SJSA1 (cell line): ENCODE measurements around the gene ENTHD1. TPM values are rescaled to one million over a fixed set of nuclear protein-coding genes. Genes with fewer than 3 reads are reported as not detected.

Experiments used
- DNase-seq, 2 experiments: peaks; one replicate each; pipeline ENCODE4 v3.0.0-alpha.2; 2015 to 2020; ENCODE audit warnings: low spot score in 2 of 2, low read depth in 1 of 2
- H3K27ac ChIP-seq: fragments of 250-450 bp; sonication (Bioruptor Pico); 2 replicates; pipeline ENCODE4 v1.5.1; 2020; ENCODE audit warnings: mild to moderate bottlenecking, moderate library complexity
- H3K27me3 ChIP-seq: fragments of 250-450 bp; sonication (Bioruptor Pico); replicated peaks from 2 replicates; pipeline ENCODE4 v1.5.1; 2020; ENCODE audit warnings: mild to moderate bottlenecking, moderate library complexity
- H3K36me3 ChIP-seq: fragments of 250-450 bp; sonication (Bioruptor Pico); 2 replicates; pipeline ENCODE4 v1.5.1; 2020; ENCODE audit warnings: mild to moderate bottlenecking
- H3K4me1 ChIP-seq: fragments of 250-450 bp; sonication (Bioruptor Pico); replicated peaks from 2 replicates; pipeline ENCODE4 v1.6.1; 2021; ENCODE audit warnings: mild to moderate bottlenecking
- H3K4me3 ChIP-seq: fragments of 250-450 bp; sonication (Bioruptor Pico); 2 replicates; pipeline ENCODE4 v1.5.1; 2020; ENCODE audit warnings: mild to moderate bottlenecking
- H3K9me3 ChIP-seq: fragments of 250-450 bp; sonication (Bioruptor Pico); replicated peaks from 2 replicates; pipeline ENCODE4 v1.5.1; 2020; ENCODE audit warnings: mild to moderate bottlenecking
- total RNA-seq: library from RNA; depleted of rRNA; stranded (reverse); fragments of >200 nt; shearing (Covaris generic); gene quantifications from 2 replicates; pipeline ENCODE4 v1.2.3, GENCODE V29; 2014

The ENTHD1 gene
- total RNA-seq, 1 experiment from 2014 or later, result not detected

DNA sequence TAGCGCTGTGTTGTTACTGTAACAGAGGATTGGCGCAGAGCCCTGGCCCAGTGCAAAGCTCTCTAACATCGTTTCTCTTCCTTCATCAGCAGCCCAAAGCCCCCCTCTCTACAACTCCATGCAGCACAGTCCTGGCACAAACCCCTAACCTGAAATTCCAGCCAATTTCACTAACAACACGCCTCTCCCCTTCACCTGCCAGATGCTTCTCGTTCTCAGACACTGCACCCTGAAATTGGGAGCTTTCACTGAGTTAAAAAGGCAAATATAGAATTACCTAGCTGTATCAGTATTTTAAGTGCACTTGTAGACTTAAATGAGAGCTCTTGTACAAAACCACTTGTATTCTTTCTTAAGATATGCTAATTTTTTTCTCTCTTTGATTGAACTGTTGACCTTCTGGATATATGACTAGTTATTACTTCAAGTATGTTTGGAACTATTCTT is 23.7 kb upstream of the ENTHD1 start:
- H3K4me3 ChIP-seq, result no peak overlapping the region
- H3K27me3 ChIP-seq, result peaks cover 4% of the 10 kb centered on the region; the same call in 1 of the 2 replicates
- H3K36me3 ChIP-seq, result no peaks in the 10 kb centered on the region
- no peaks in the 10 kb centered on the region for H3K4me1 ChIP-seq
- H3K9me3 ChIP-seq, result no peaks in the 10 kb centered on the region
- no peak overlapping the region for H3K27ac ChIP-seq
- no peak for DNase-seq

DNA sequence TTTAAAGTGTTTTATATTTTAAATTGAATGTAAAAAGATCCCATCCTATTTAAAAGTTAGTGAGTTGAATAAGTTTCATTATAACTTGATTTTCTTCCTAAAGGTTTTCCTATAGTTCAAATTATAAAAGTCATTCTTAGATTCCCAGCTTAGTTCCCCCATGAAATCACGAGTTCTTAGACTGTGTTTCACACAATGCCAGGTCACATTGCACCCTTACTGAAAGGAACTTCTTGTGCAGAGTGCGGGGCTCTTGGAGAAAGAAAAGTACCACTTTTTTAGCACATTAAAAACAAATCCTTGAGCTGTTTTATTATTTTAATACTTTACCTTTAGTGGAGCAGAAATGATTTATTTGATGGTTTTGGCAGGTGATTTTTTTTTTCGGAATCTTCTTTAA is 22.9 kb upstream of the ENTHD1 start:
- no peaks in the 10 kb centered on the region for H3K4me1 ChIP-seq
- H3K27me3 ChIP-seq, result no peaks in the 10 kb centered on the region; the same call in 1 of the 2 replicates
- no peak overlapping the region for H3K4me3 ChIP-seq
- H3K9me3 ChIP-seq, result no peaks in the 10 kb centered on the region
- no peak overlapping the region for H3K27ac ChIP-seq
- no peak for DNase-seq
- no peaks in the 10 kb centered on the region for H3K36me3 ChIP-seq

DNA sequence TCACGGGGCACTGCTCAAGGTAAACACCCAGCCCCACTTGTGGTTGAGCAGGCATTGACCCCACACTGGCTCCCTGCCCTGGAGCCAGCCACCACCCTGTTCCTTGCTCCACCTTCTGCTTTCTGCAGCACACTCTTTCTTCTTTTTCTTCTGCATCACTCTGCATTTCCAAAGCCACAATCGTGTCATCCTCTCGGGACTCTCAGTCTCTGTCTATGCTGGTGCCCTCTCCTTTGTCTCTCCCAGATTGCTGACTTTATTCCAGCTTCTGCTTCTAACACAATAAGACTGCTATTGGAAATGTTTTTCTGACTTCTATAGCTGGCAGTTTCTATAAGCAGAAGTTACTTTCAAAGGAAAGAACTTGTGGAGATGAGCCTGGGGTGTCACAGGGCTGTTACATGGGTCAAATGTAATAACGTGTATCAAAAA is 21.8 kb upstream of the ENTHD1 start:
- DNase-seq, result no peak
- Histone ChIP-seq H3K4me3 (no peak overlapping the region), H3K9me3 (no peaks in the 10 kb centered on the region), H3K4me1 (no peaks in the 10 kb centered on the region), H3K27me3 (no peaks in the 10 kb centered on the region; the same call in 1 of the 2 replicates), H3K27ac (no peak overlapping the region), H3K36me3 (no peaks in the 10 kb centered on the region)

DNA sequence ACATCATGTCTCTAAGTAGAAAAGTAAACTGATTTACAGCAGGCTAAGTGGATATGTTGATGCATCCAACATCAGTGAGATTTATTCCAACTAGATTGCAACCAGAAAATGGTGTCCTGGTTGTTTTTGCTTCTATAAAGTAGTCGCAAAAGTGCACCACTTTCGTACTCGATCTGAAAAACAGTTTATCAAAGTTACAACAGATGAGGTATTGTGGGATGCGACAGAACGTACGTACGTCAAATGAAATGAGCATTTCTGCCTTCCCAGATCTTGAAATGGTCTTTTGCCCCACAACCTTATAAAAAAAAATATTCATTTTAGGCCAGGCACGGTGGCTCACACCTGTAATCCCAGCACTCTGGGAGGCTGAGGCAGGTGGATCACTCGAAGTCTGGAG is 21.0 kb upstream of the ENTHD1 start:
- DNase-seq, result no peak
- Histone ChIP-seq H3K9me3 (no peaks in the 10 kb centered on the region), H3K27me3 (no peaks in the 10 kb centered on the region; the same call in 1 of the 2 replicates), H3K36me3 (no peaks in the 10 kb centered on the region), H3K27ac (no peak overlapping the region), H3K4me3 (no peak overlapping the region), H3K4me1 (no peaks in the 10 kb centered on the region)

DNA sequence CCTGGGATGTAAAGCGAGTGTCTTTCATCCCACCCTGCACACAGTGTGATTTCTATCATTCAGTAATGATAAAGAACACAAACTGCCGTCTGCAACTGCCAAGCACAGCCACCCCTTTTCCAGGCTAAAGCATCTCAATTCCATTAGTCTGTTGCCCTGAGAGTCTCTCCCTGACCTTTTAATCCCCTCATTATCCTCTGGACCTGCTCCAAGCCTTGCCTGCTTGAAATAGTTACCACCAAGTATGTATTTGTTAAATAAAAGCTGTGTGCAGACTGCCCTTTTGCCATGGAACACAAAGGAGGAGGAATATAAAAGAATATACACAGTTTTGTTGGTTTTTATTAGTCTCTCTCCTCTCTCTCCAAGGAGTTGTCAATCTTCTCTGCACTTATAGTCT is 20.3 kb upstream of the ENTHD1 start:
- H3K36me3 ChIP-seq, result no peaks in the 10 kb centered on the region
- no peak overlapping the region for H3K27ac ChIP-seq
- H3K27me3 ChIP-seq, result no peaks in the 10 kb centered on the region; the same call in 1 of the 2 replicates
- no peak for DNase-seq
- H3K4me3 ChIP-seq, result no peak overlapping the region
- no peaks in the 10 kb centered on the region for H3K9me3 ChIP-seq
- H3K4me1 ChIP-seq, result no peaks in the 10 kb centered on the region

DNA sequence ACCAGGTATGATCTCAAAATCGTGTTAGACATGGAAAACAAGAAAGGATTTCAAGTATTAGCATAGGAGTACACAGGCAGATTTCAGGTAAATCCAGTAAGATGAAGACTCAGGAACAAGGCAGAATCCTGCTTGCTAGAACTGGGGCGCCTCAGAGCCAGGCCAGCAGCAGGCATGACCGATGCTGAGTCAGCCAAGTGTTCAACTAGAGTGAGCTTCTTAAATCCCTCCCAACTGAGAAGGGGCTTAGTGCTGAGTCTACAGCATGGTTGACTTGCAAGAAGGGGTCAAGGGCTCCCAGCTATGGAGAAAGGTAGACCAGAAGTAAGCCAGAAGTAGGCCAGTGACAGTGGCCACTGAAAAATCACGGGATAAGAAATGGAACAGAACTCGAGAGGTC is 19.8 kb upstream of the ENTHD1 start:
- no peak overlapping the region for H3K4me3 ChIP-seq
- no peak for DNase-seq
- H3K27ac ChIP-seq, result no peak overlapping the region
- no peaks in the 10 kb centered on the region for H3K9me3 ChIP-seq
- no peaks in the 10 kb centered on the region for H3K4me1 ChIP-seq
- no peaks in the 10 kb centered on the region for H3K36me3 ChIP-seq
- H3K27me3 ChIP-seq, result no peaks in the 10 kb centered on the region; the same call in 1 of the 2 replicates

DNA sequence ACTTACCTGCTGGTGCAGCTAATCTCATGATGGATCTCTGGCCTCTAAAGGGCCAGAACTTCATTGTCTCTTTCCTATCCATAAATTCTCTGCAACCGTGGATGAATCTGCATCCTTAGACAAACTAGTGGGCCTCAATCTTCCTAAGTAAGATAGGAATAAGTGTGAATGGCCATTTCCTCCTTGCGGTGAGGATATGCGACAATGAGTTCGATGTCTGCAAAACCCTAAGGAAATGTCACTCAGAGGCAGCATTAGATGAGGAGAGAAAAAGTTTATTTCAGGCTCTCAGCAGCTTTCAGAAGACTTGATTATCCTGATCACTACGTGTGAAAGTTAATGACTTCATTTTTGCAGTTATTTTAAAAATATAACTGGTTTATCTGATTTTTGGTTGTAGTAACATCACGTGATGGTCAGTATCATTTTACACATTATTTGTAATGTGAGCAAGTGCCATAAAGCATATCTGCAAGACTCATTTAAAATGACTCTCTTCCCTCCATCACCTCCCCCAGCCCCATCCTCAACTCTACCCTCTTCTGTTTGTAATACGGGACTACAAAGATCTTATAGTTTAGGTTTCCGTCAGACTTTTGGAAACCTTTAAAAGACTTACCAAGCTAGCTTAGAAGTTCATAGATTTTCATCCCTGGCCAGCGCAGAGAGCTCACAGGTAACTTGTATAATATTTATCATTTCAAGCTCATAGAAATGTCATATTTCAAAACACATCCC is 17.5 kb upstream of the ENTHD1 start:
- Histone ChIP-seq H3K27me3 (peaks cover 3% of the 10 kb centered on the region; the same call in 1 of the 2 replicates), H3K4me3 (no peak overlapping the region), H3K4me1 (no peaks in the 10 kb centered on the region), H3K9me3 (no peaks in the 10 kb centered on the region), H3K27ac (no peak overlapping the region), H3K36me3 (no peaks in the 10 kb centered on the region)
- DNase-seq, result no peak

DNA sequence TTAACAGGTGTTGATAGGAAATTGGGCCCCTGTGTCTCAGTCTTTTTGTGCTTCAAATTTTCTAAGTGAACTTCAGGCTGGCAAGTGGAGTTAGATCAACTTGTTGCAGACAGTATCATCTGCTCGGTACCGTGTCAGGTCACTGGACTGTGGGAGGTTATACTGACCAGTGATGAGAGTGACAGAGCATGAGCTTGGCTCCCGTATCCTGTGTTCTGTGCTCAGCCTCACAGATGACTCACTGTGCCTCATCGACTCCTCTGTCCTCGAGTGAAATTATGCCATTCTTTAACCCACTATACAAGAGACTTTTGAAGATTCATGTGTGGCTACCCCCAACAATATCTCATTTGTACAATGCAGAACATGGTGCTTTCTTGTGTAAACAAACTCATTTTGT is 15.2 kb upstream of the ENTHD1 start:
- DNase-seq, result no peak
- no peaks in the 10 kb centered on the region for H3K9me3 ChIP-seq
- H3K4me1 ChIP-seq, result no peaks in the 10 kb centered on the region
- no peak overlapping the region for H3K4me3 ChIP-seq
- no peak overlapping the region for H3K27ac ChIP-seq
- peaks cover 3% of the 10 kb centered on the region; the same call in 1 of the 2 replicates for H3K27me3 ChIP-seq
- H3K36me3 ChIP-seq, result no peaks in the 10 kb centered on the region

DNA sequence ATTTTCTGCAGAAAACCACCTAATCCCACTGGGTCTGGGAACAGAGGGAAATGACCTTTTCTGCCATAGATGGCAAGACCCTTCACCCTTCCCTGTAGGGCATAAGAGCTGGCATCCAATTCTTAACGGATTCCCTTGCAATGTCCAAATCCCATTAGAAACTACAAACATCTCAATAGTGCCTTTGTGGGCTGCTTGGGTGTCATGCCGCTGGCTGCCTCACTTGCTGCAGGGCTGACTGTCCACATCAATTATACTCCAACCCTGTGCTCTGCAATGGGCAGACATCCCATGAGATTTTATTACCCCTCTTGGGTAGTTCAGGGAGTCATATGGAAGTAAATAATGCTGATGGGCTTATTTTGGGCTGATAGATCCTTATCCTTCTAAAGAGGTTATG is 14.6 kb upstream of the ENTHD1 start:
- H3K9me3 ChIP-seq, result no peaks in the 10 kb centered on the region
- no peak for DNase-seq
- no peaks in the 10 kb centered on the region for H3K36me3 ChIP-seq
- H3K4me1 ChIP-seq, result no peaks in the 10 kb centered on the region
- H3K4me3 ChIP-seq, result no peak overlapping the region
- H3K27ac ChIP-seq, result no peak overlapping the region
- H3K27me3 ChIP-seq, result peaks cover 3% of the 10 kb centered on the region; the same call in 1 of the 2 replicates

DNA sequence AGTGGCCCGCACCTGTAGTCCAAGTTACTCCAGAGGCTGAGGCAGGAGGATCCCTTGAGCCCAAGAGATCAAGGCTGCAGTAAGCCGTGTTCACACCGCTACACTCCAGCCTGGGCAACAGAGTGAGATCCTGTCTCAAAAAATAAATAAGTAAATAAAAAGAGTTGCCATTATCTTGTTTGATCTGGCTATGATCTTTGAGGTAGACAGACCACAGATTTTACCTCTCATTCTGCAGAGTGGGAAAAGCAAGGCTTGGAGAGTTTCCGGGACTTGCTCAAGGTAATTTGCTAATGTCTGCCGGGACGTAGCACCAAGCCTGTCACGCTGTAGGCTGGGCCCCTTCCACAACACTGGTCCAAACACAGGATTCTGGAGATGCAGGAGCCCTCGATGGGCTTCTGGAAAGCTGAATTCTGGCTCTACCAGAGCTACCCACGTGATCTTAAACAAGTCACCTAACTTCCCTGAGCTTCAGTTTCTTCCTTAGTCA is 14.1 kb upstream of the ENTHD1 start:
- no peak for DNase-seq
- no peak overlapping the region for H3K4me3 ChIP-seq
- no peak overlapping the region for H3K27ac ChIP-seq
- no peaks in the 10 kb centered on the region for H3K36me3 ChIP-seq
- H3K27me3 ChIP-seq, result peaks cover 3% of the 10 kb centered on the region
- H3K9me3 ChIP-seq, result no peaks in the 10 kb centered on the region
- H3K4me1 ChIP-seq, result no peaks in the 10 kb centered on the region

DNA sequence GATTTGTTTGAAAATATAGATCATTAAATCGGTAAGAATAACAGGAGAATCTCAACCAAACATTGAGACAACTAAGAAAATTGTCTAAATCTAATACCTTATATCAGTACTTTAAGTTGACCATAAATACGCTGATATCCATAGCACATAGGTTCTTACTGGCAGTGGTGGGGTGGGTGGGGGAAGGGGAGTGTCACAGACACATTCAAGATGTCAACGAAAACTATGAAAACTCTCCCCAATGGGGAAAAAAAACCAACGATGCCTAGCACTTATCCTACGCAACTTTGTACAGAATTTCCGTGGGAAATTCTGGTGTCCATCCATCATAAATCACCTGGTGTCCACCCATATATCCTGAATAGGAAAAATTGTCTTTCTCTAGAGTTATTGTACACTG is 13.5 kb upstream of the ENTHD1 start:
- Histone ChIP-seq H3K9me3 (no peaks in the 10 kb centered on the region), H3K36me3 (no peaks in the 10 kb centered on the region), H3K4me3 (no peak overlapping the region), H3K4me1 (no peaks in the 10 kb centered on the region), H3K27ac (no peak overlapping the region), H3K27me3 (peaks cover 3% of the 10 kb centered on the region)
- DNase-seq, result no peak

DNA sequence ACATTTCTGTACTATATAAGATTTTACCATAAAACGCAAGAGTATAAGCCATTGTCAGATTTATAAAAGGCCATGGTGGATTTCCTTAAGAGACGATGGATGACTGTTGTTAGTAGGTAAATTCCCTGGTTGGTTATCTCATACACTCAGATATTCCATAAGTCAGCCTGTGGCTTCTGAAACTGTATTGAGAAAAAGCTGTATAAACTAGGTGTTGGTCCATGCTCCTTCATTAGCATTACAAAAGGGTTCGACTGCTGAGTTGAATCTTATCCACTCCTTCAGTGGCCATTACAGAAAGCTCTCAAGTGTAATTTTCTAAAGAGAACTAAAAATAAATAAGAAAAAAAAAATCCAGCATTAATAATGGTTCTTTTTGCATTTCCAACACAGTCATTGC is 12.6 kb upstream of the ENTHD1 start:
- peaks cover 3% of the 10 kb centered on the region for H3K27me3 ChIP-seq

DNA sequence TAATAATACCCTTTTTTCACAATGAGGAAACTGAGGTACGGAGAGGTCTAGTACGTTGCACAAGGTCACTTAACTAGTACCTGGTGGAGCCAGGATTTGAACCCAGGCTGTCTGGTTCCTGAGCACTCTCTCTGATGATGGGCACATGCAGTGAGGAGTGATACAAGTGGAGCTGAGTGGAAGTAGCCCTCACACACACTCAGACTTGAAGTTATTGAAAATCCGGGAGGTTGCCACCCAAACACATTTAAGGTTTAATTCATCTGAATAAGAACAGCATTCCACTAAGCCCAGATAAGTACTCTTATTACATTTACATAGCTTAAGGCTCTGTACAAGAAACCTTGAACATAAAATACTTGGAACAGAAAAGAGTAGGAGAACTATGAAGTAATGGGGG is 12.1 kb upstream of the ENTHD1 start:
- Histone ChIP-seq H3K9me3 (no peaks in the 10 kb centered on the region), H3K4me3 (no peak overlapping the region), H3K4me1 (no peaks in the 10 kb centered on the region), H3K27me3 (peaks cover 3% of the 10 kb centered on the region), H3K27ac (no peak overlapping the region), H3K36me3 (no peaks in the 10 kb centered on the region)
- no peak for DNase-seq

More for the DNA sequence above, 12.6 kb upstream of the ENTHD1 start:
- no peaks in the 10 kb centered on the region for H3K36me3 ChIP-seq
- DNase-seq, result no peak
- no peak overlapping the region for H3K27ac ChIP-seq
- H3K4me1 ChIP-seq, result no peaks in the 10 kb centered on the region
- H3K9me3 ChIP-seq, result no peaks in the 10 kb centered on the region
- H3K4me3 ChIP-seq, result no peak overlapping the region

DNA sequence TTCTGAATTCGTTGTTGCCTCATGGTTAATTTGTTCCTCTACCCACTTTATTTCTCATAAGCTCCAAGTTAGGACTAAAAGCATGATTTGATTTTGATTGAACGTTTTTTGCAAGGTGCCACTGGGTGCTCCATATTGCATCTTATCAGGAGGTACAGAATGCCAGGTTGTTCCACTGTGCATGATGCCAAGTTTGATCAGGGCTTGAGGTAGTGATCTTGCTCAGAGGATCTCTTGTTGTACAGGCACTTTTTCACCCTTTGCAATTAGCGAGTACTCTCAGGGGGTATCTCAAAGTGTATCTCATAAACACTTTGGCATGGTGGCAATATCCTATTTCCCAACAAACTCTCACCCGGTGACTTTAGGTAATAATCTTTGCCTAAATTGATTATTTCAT is 11.3 kb upstream of the ENTHD1 start:
- Histone ChIP-seq H3K4me3 (no peak overlapping the region), H3K4me1 (no peaks in the 10 kb centered on the region), H3K36me3 (no peaks in the 10 kb centered on the region), H3K27ac (no peak overlapping the region), H3K9me3 (no peaks in the 10 kb centered on the region), H3K27me3 (peaks cover 3% of the 10 kb centered on the region)
- no peak for DNase-seq
